ENCODE results near the gene IGSF21.

DNA sequence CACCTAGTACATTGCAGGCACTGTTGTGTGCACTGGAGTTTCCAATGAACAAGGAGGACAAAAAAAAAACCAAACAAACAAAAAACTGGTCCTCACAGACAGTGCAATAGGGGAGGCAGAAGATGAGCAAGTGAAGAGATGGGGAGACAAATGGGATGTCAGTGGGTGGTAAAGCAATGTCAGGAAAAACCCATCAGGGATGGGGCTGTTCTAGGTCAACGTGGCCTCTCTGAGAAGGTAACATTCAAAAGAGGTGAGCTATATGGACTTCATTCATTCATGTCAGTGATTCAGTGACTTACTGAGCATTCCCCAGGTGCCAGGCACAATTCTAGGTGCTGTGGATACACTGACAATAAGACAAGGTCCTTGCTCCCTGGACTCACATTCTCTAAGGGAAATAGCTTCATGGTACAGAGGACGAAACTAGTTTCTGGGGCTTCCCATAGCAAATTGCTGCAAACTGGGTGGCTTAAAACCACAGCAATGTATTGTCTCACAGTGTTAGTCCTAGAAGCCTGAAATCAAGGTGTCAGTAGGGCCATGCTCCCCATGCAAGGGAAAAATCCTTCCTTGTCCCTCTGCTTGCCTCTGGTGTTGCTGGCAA is 232.7 kb downstream of the IGSF21 start:
- TF ChIP-seq, protein P1, sequence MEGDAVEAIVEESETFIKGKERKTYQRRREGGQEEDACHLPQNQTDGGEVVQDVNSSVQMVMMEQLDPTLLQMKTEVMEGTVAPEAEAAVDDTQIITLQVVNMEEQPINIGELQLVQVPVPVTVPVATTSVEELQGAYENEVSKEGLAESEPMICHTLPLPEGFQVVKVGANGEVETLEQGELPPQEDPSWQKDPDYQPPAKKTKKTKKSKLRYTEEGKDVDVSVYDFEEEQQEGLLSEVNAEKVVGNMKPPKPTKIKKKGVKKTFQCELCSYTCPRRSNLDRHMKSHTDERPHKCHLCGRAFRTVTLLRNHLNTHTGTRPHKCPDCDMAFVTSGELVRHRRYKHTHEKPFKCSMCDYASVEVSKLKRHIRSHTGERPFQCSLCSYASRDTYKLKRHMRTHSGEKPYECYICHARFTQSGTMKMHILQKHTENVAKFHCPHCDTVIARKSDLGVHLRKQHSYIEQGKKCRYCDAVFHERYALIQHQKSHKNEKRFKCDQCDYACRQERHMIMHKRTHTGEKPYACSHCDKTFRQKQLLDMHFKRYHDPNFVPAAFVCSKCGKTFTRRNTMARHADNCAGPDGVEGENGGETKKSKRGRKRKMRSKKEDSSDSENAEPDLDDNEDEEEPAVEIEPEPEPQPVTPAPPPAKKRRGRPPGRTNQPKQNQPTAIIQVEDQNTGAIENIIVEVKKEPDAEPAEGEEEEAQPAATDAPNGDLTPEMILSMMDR (IDR thresholded peaks at IDR 0.05): no peak
- no peak for TF ChIP-seq POLR2A (IDR thresholded peaks at IDR 0.05)
